Activated CD8-positive, alpha-beta T cell treated with anti-CD3 and anti-CD28 coated beads, Interleukin-2, amount 10 ng/mL, durations not matched to agents 7 days and 5 days (primary cell): ENCODE data around the gene HOXA10. TPM values are rescaled to one million over a fixed set of nuclear protein-coding genes. Genes with fewer than 3 reads are reported as not detected.

Source experiments
- ATAC-seq: fragments of 150-1000 bp; cut with Tn5 transposase; one replicate; pipeline ENCODE4 v1.10.0; 2021; ENCODE audit warnings: moderate library complexity
- CTCF ChIA-PET: fragments of 350-600 bp; sonication (Branson Sonifier 250); formaldehyde crosslinking; loops from one replicate; lab custom pipeline; 2021; ENCODE audit warnings: antibody characterized with exemption; lab: Charles Lee
- POLR2A ChIA-PET: fragments of 350-600 bp; sonication (Branson Sonifier 250); formaldehyde crosslinking; loops from one replicate; lab custom pipeline; 2021; ENCODE audit warnings: antibody characterized with exemption; lab: Charles Lee
- DNase-seq: peaks from one replicate; pipeline ENCODE4 v3.0.0-alpha.2; 2020
- H3K27ac Mint-ChIP-seq: one replicate; pipeline ENCODE4 v1.8.0; 2021; ENCODE audit warnings: mild to moderate bottlenecking, mixed read lengths
- H3K27me3 Mint-ChIP-seq: one replicate; pipeline ENCODE4 v1.8.0; 2021; ENCODE audit warnings: low read depth, mixed read lengths
- H3K36me3 Mint-ChIP-seq: one replicate; pipeline ENCODE4 v1.8.0; 2021; ENCODE audit warnings: low read depth, mixed read lengths
- H3K4me1 Mint-ChIP-seq: one replicate; pipeline ENCODE4 v1.8.0; 2021; ENCODE audit warnings: low read depth, mixed read lengths
- H3K4me3 Mint-ChIP-seq: one replicate; pipeline ENCODE4 v1.8.0; 2021; ENCODE audit warnings: mild to moderate bottlenecking, mixed read lengths
- H3K9me3 Mint-ChIP-seq: one replicate; pipeline ENCODE4 v1.8.0; 2022; ENCODE audit warnings: mixed read lengths; ENCODE audit not compliant: insufficient read depth
- total RNA-seq, 2 experiments: library from RNA; stranded (reverse); gene quantifications; one replicate each; pipeline ENCODE4 v1.2.3, GENCODE V29; 2021

The HOXA10 gene
- total RNA-seq, 2 experiments from 2014 or later: not detected

DNA sequence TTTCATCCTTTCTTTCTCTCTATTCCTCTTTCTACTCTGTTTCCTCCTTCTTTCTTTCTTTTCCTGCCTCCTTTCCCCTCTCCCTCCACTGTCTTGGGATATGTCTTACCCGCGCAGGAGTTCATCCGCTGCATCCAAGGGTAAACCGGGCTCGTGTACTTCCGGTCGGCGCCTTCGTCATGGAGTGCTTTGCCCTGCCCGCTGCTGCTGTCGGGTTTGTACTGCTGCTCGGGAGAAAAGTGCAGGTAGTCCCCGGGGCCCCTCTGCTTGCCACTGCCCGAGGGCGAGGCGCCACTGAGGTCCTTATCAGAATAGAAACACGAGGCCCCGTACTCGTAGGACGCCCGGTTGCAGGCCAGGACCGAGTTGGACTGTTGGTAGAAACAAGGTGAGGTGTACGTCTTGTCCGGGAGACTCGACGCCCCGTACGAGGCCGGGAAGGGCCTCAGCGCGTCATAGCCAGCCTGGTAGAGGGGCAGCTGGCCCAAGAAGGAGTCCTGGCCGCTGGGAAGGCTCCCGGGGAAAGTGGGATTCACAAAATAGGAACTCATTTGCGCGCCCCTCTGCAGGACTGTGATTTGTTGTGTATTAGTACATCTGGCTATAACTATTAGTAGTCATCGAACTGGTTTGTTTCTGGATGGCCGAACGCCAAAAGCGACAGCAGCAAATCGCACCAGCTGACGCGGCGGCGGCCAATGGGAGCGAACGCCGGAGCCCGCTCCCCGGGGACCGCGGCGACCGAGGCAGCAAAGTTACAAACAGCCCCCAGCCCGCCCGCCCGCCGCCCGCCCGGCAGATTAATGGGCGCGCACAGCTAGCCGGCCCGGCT, 26.7 kb downstream of the HOXA10 start, which contains the start of gene HOXA6:
Gene HOXA6, minus strand, starts transcription at position 576 of the 832 bp plus-strand sequence. Its CDS starts 25 bp downstream, at position 551.
- ATAC-seq: no peak
- DNase-seq: no peak
- H3K4me1 Mint-ChIP-seq: peaks cover 28% of the 10 kb centered on the region
- ChIA-PET POLR2A (no interaction called here), CTCF (no interaction called here)
- no peak within 1 kb of the TSS for H3K27ac Mint-ChIP-seq
- no peaks in the 10 kb centered on the region for H3K9me3 Mint-ChIP-seq
- no peaks in the 10 kb centered on the region for H3K36me3 Mint-ChIP-seq
- H3K4me3 Mint-ChIP-seq: peak within 1 kb of the TSS; percentile 15
- peaks cover 64% of the 10 kb centered on the region for H3K27me3 Mint-ChIP-seq

DNA sequence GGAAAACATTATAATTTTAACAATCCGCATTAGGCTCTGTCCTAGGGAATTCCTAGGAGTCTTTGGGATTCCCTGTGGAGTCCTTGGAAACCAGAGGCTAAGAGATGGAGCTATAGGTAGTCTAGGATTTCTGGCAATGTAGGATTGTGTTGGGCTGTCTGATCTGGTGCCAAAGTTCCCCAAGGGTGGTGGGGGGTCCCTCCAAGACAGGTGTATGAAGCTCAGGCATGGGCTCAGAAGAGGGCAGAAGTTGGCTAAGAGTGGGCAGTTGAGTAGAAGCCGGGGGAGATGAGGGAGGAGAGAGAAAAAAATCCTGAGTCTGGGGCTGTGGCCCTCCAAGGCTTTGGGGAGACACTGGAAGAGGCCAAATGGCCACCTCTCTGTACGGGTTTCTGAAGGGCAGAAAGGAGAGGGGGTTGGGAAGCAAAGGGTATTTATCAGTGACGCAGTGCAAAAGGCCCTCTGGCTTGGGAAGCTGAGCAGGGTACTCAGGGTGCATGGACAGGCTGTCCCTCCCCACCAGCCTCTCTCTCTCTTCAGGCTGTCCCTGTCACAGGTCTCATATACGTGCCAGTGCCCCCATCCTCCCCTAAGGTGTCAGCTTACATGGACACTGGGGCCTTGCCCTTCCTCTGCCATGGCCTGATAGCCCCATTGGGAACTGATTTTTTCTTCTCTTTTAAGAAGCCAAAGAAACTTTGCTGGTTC, 27.5 kb downstream of the HOXA10 start:
- DNase-seq (no peak), ATAC-seq (no peak)
- ChIA-PET POLR2A (no interaction called here), CTCF (no interaction called here)
- Mint-ChIP-seq H3K36me3 (no peaks in the 10 kb centered on the region), H3K27ac (no peak overlapping the region), H3K27me3 (peaks cover 57% of the 10 kb centered on the region), H3K9me3 (no peaks in the 10 kb centered on the region), H3K4me1 (peaks cover 21% of the 10 kb centered on the region), H3K4me3 (no peak overlapping the region)

GRCh38 chr7:27145914-27146412, 28.2 kb downstream of the HOXA10 start:
- Mint-ChIP-seq H3K27me3 (peaks cover 51% of the 10 kb centered on the region), H3K4me1 (peaks cover 14% of the 10 kb centered on the region), H3K4me3 (no peak overlapping the region), H3K36me3 (no peaks in the 10 kb centered on the region), H3K9me3 (no peaks in the 10 kb centered on the region), H3K27ac (no peak overlapping the region)
- CTCF ChIA-PET: interaction anchor here (0.5 kb wide), 1 partner anchor 298 kb away, joined by 4 read pairs; no protein-coding TSS in a partner anchor
- POLR2A ChIA-PET: no interaction called here
- ATAC-seq (no peak), DNase-seq (no peak)

DNA sequence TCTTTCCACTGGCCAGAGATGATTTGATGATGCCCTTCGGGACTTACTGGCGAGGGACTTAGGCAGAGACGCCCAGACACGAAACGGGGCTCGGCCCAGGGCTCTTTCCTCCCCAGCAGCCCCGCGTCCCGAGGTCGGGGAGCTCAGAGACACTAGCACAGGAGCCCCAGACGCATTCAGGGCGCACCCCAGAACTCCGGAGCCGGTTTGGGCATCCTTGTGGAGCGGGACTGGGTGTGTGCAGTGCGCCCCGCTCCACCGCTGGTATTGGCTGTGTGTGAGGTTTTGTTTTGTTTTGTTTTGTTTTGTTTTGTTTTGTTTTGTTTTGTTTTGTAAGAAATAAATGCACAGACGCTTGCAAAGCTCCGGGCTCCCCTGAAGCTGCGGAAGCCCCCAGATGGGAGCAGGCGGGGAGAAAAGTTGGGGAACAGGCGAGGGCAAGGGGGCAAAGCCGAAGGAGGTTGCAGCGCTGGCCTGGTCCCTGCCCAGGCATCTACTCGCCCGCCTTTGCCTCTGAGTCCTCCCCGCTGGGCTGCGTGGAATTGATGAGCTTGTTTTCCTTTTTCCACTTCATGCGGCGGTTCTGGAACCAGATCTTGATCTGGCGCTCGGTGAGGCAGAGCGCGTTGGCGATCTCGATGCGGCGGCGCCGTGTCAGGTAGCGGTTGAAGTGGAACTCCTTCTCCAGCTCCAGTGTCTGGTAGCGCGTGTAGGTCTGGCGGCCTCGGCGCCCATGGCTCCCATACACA, 28.8 kb downstream of the HOXA10 start:
- ChIA-PET CTCF (interaction anchor here (0.5 kb wide), 1 partner anchor 298 kb away, joined by 4 read pairs; no protein-coding TSS in a partner anchor), POLR2A (no interaction called here)
- DNase-seq (no peak), ATAC-seq (no peak)
- H3K4me1 Mint-ChIP-seq: peaks cover 8% of the 10 kb centered on the region
- no peak overlapping the region for H3K4me3 Mint-ChIP-seq
- H3K27ac Mint-ChIP-seq: no peak overlapping the region
- H3K27me3 Mint-ChIP-seq: peaks cover 46% of the 10 kb centered on the region
- H3K36me3 Mint-ChIP-seq: no peaks in the 10 kb centered on the region
- H3K9me3 Mint-ChIP-seq: no peaks in the 10 kb centered on the region

GRCh38 chr7:27144781-27145164, 29.3 kb downstream of the HOXA10 start:
- POLR2A ChIA-PET: no interaction called here
- Mint-ChIP-seq H3K36me3 (no peaks in the 10 kb centered on the region), H3K27ac (no peak overlapping the region), H3K27me3 (peaks cover 40% of the 10 kb centered on the region), H3K4me1 (peaks cover 6% of the 10 kb centered on the region), H3K9me3 (no peaks in the 10 kb centered on the region), H3K4me3 (no peak overlapping the region)
- CTCF ChIA-PET: interaction anchor here (0.8 kb wide), 1 partner anchor 462 kb away, joined by 3 read pairs; no protein-coding TSS in a partner anchor
- no peak for DNase-seq
- ATAC-seq: no peak

GRCh38 chr7:27143950-27144780, 30.0 kb downstream of the HOXA10 start:
- H3K27me3 Mint-ChIP-seq: peaks cover 36% of the 10 kb centered on the region
- no peaks in the 10 kb centered on the region for H3K9me3 Mint-ChIP-seq
- H3K4me3 Mint-ChIP-seq: no peak overlapping the region
- no peaks in the 10 kb centered on the region for H3K36me3 Mint-ChIP-seq
- CTCF ChIA-PET: interaction anchor here (0.8 to 1.0 kb wide), 3 partner anchors 13 to 461 kb away, joined by 3 read pairs; partner anchors contain the start of gene HOXA4
- ATAC-seq (no peak), DNase-seq (no peak)
- peaks cover 6% of the 10 kb centered on the region for H3K4me1 Mint-ChIP-seq
- POLR2A ChIA-PET: no interaction called here
- no peak overlapping the region for H3K27ac Mint-ChIP-seq

DNA sequence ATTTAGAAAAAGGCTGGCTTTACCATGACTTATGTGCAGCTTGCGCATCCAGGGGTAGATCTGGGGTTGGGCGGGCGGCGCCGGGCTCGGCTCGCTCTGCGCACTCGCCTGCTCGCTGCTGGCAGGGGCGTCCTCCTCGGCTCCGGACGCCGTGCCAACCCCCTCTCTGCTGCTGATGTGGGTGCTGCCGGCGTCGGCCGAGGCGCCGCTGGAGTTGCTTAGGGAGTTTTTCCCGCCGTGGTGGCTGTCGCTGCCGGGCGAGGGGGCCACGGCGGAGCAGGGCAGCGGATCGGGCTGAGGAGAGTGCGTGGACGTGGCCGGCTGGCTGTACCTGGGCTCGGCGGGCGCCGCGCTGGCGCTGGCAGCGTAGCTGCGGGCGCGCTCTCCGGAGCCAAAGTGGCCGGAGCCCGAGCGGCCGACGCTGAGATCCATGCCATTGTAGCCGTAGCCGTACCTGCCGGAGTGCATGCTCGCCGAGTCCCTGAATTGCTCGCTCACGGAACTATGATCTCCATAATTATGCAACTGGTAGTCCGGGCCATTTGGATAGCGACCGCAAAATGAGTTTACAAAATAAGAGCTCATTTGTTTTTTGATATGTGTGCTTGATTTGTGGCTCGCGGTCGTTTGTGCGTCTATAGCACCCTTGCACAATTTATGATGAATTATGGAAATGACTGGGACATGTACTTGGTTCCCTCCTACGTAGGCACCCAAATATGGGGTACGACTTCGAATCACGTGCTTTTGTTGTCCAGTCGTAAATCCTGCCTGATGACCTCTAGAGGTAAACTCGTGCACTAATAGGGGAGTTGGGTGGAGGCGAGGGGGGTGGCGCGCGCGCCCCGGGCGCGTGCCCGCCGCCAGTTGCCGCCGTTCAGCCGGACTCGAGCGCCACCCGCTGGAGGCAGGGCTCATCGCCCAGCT, 30.8 kb downstream of the HOXA10 start, which contains the start of gene HOXA5:
Gene HOXA5, minus strand, starts transcription at position 659 of the 927 bp plus-strand sequence. Its CDS starts 74 bp downstream, at position 585.
- DNase-seq (no peak), ATAC-seq (no peak)
- ChIA-PET CTCF (interaction anchor here (0.9 to 1.0 kb wide), 2 partner anchors 12 to 18 kb away, joined by 3 read pairs; partner anchors contain the start of gene HOXA4), POLR2A (no interaction called here)
- Mint-ChIP-seq H3K36me3 (no peaks in the 10 kb centered on the region), H3K9me3 (no peaks in the 10 kb centered on the region), H3K27ac (no peak within 1 kb of the TSS), H3K4me3 (no peak within 1 kb of the TSS), H3K4me1 (peaks cover 3% of the 10 kb centered on the region), H3K27me3 (peaks cover 34% of the 10 kb centered on the region)

DNA sequence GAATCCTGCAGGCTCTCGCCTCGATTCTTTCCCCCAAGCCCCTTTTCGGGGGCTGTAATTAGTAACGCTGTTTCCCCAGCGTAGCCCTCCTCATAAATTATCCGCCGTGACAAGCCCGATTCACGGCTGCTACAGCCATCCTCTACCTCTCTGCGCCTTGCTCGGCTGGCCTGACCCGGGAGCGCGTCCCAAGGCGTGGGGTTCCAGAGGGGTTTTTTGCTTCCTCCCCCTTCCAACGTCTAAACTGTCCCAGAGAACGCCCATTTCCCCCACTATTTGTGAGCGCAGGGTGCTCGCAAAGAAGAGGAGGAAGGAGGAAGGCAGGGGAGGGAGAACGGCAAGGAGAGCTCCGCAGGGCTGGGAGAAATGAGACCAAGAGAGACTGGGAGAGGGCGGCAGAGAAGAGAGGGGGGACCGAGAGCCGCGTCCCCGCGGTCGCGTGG, 31.5 kb downstream of the HOXA10 start:
- Mint-ChIP-seq H3K27ac (no peak overlapping the region), H3K9me3 (no peaks in the 10 kb centered on the region), H3K36me3 (no peaks in the 10 kb centered on the region), H3K27me3 (peaks cover 32% of the 10 kb centered on the region), H3K4me1 (no peaks in the 10 kb centered on the region), H3K4me3 (no peak overlapping the region)
- ATAC-seq (no peak), DNase-seq (no peak)
- ChIA-PET POLR2A (no interaction called here), CTCF (no interaction called here)

DNA sequence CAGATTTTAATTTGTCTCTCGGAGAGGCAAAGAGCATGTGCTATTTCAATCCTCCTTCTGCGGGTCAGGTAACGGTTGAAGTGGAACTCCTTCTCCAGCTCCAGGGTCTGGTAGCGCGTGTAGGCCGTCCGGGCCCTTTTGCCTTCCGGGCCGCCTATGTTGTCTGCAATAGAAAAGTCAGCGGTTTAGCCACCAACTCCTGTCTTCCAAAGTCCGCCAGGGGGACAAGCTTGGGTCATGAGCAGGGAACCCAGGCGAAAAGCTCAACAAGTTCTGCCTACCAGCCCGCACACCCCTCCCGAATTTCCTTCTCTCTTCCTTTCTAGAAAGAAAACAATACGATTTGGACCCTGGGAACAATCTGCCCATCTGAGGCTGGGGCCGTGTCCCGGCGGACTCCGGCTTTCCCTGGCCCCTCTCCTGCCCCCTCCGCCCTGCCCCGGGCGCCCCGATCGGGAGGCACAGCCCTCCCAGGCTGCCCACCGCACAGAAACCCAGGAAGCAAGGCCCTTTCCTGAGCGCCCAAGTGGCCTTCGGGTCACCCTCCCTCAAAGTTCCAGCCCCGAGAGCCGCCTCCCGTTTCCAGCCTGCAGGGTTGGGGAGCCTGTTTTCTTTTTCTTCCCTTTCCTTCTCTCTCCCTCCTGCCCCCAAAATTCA, 32.1 kb downstream of the HOXA10 start:
- DNase-seq (no peak), ATAC-seq (no peak)
- ChIA-PET CTCF (no interaction called here), POLR2A (no interaction called here)
- H3K4me1 Mint-ChIP-seq: peaks cover 2% of the 10 kb centered on the region
- H3K27me3 Mint-ChIP-seq: peaks cover 31% of the 10 kb centered on the region
- no peak overlapping the region for H3K27ac Mint-ChIP-seq
- no peaks in the 10 kb centered on the region for H3K36me3 Mint-ChIP-seq
- no peaks in the 10 kb centered on the region for H3K9me3 Mint-ChIP-seq
- H3K4me3 Mint-ChIP-seq: no peak overlapping the region
